CD4-positive, alpha-beta T cell treated with Interleukin-12 subunit alpha and Interleukin-12 subunit beta, for 1 hour (primary cell): Measurements from ENCODE around the gene CLSTN1.

Experiments used
- DNase-seq: peaks from one replicate; pipeline ENCODE4 v3.0.0-alpha.2; 2020

Gene CLSTN1

GRCh38 chr1:9823943-9824701, at the start of gene CLSTN1:
Gene CLSTN1 (minus strand): TSS chr1:9823965. CDS start chr1:9823733, 232 bp downstream.
- DNase-seq, result peak; percentile 94

DNA sequence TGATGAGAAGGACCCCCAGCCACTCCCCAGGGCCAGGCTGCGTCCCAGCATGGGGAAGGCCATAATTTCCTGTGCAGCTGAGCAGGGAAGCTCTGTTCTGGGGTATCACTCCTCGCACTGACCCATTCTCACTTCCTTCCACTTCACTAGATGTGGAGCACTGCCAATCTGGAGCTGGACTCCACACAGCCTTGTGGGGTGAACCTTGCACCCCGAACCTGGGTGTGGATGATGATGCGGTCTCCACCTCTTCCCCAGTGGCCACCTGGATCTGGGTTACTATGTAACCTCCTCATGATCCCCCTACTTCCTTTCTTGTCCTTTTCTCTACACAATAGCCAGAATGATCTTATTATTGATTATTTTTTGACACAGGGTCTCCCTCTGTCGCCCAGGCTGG, 49.6 kb upstream of the CLSTN1 start:
- no peak for DNase-seq

GRCh38 chr1:9872430-9873165, 48.8 kb upstream of the CLSTN1 start:
- DNase-seq, result no peak

DNA sequence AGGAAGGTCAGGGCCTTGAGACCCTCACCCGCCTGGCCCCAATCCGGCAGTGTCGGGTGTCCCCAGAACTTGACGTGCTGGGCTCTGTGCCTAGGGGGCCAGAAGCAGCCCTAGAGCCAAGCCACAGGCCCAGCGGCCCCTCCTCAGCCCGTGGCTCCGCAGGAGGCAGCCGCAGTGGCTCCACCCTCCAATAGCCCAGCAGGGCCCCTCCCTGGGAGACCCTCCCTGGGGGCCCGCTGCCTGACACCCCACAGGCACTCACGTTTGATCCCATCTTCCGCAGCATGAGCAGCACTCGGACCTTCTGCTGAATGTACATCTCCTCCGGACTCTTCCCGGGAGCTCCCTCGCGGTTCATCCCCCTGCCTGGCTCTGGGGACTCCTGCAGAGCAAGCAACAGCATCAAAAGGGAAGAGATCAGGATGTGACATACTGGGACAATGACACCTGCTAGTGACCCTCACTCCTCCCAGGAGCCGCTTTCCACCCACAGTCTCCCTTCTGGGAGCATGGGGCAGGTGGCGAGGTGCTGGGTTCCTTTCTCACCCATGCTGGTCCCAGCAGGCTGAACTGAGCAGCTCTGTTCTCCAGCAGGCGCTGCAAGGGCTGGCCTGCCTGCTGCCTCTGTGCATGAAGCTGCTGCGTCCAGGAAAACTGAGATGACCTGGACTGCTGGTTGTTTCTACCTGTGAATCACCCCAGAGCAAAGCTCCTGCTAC, 48.1 kb upstream of the CLSTN1 start:
- DNase-seq, result no peak

DNA sequence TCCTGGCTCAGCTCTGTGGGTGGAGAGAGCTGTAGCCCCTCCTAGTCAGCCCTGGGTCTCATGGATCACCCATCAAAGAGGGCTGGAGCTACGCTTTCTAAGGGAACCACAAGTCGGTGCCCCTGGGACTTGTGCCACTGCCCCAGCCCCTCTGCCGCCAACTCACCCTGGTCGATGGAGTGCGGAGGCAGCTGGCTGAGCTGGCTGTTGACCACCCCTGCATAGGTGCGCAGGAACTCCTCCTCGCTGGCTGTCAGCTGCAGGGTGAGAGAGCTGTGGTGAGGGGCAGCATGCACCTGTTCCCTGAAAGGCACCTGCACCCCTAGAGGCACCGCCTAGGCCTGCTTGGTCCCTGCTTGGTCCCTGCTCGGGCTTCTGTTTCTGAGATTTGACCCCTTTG, 47.3 kb upstream of the CLSTN1 start:
- no peak for DNase-seq

GRCh38 chr1:9870572-9870971, 46.8 kb upstream of the CLSTN1 start:
- DNase-seq, result no peak

DNA sequence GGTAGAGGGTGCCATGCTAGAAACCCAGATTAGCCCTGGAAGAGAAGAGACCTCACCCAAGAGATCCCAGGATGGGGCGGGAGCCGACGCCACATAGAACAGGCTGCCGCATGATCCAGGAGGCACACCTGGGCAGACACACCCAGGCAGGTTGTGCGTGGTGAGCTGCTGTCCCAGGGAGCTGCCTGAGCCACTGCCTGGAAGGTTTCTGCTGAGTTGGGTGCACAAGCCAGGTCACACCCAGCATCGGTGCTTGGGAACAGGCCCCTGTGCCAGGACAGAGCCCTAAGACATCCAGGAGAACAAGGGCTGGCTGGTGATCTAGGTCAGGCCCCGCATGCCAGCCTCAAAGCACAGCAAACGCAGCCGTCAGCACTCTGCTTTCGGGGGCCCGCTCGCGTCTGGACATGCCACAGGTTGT, 46.1 kb upstream of the CLSTN1 start:
- DNase-seq, result no peak

DNA sequence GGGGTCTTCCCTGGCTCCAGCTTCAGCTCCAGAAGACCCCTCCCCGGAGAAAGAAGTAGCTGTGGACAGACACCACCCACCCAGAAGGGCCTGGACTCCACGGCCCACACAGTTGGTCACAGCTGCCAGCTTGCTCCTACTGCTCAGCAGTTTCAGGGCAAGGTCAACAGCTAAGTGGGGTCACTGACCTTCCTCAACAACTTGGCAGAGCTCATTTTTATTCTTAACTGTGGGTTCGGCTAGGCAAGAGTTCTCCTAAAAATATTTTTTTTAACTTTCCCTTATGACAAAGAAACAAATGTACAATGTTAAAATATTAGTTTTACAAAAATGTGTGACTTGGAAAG, 44.5 kb upstream of the CLSTN1 start:
- no peak for DNase-seq

- peak; percentile 87 for DNase-seq
Observed at GRCh38 chr1:9867408-9868243, 43.9 kb upstream of the CLSTN1 start.

- no peak for DNase-seq
Observed at GRCh38 chr1:9866836-9867235, 43.1 kb upstream of the CLSTN1 start.

DNA sequence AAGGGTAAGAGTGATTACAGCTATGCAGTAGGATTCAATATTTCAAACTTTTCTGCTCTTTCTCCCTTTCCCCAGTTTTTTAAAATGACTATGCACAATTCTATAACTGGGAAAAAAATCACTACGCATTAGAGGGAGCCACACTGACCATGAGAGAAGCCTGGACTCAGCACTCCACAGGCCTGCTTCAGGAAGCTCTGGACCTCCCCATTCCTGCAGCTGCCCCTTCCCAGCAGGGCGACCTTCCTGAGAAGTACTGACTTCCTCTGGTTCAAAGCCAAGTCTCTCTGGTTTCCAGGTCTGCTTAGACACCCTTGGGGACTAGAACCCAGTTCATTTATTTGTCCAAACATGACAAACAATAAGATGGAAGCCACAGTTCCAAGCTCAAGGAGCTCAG, 42.0 kb upstream of the CLSTN1 start:
- no peak for DNase-seq

- DNase-seq, result no peak
Observed at GRCh38 chr1:9863371-9863770, 39.6 kb upstream of the CLSTN1 start.

- no peak for DNase-seq
Observed at GRCh38 chr1:9861360-9861759, 37.6 kb upstream of the CLSTN1 start.

GRCh38 chr1:9860887-9861286, 37.1 kb upstream of the CLSTN1 start:
- no peak for DNase-seq

GRCh38 chr1:9859281-9860014, 35.7 kb upstream of the CLSTN1 start:
- DNase-seq, result no peak

- no peak for DNase-seq
Observed at GRCh38 chr1:9858293-9859035, 34.7 kb upstream of the CLSTN1 start.

- no peak for DNase-seq
Observed at GRCh38 chr1:9855186-9855585, 31.4 kb upstream of the CLSTN1 start.

DNA sequence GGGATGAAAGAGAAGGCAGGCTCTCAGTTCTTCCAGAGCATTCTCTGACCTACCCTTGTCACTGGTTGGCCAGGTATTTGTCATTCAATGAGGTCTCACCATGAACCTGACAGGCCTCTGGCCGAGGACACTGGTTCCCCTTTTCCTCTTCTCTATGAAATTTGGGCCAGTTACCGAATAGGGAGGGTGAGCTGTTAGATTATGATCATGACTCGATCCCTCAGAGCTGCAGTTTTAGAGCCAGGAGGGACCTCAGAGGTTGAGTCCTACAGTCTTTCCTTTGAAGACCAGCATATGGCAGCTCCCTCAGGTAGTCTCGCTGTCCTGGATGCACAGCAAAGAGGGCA, 29.5 kb upstream of the CLSTN1 start:
- DNase-seq, result no peak

DNA sequence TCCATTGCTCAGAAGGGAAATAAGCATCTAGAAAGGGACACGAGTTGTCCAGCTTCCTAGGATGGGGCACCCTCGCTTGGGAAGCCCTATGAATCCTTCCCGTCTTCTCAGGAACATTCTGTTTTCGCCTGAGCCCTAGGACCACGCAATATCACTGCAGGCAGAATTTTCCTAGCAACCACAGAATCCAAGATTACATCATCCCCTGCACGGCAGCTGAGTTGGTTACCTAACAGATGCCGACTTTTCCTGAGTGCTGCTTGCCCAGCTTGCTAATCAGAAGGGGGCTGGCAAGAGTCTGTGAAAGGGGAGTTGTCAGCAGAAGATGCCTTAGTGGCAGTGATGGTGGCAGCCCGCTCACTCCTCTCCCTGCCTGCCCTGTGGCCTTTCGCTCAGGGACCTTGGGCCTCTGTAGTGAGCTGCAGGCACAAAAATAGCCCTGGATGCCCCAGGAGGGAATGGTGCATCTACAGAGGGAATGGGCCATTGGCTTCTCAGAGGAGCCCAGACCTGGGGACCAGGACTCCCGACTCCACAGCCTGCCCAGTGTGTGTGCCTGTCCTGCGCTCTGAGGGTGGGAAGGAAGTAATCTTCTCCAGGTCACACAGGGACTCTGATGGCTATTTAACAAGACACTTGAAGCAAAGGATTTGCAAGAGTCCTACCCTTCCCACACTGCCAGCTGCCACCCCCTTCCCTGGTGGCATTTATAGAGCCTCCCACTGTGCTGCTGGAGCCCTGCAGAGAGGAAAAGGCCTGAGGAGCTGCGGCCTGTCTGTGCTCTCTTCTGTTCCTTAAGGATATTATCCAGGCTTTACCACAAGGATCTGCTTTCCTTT, 28.9 kb upstream of the CLSTN1 start:
- no peak for DNase-seq

DNA sequence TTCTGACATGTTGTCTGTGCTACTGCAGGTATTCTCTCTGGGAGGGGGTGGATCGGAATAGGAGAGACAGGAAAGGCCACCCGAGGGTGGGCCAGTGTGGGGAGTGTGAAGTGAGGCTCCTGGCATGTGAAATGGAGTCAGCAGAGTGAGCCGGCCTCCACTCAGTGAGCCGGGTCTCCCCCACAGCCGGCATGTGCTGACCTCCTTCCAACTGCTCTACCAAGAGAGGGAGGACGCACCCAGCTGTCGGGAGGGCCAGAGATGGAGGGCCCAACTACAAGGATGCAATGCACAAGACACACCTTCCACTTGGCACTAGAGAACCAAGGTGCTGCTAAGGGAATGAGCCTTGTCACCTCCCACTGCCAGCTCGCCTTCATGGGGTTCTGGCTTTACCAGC, 28.2 kb upstream of the CLSTN1 start:
- DNase-seq, result no peak
